T47D (cell line): ENCODE data around the gene SPINK14.

Experiments
- DNase-seq, 2 experiments: peaks; one replicate each; pipeline versions ENCODE4 v3.0.0 to v3.0.0-alpha.2; 2011 to 2012; ENCODE audit warnings: low read depth in 1 of 2, low spot score in 1 of 2
- JUND ChIP-seq: IDR thresholded peaks from 2 replicates; pipeline ENCODE4 v1.6.1; 2012; ENCODE audit warnings: low read depth
- in situ Hi-C: cut with HindIII; loops from 2 replicates; pipeline ENCODE4 v1.10.0; 2016; ENCODE audit warnings: low sequenced_read_pairs, low pct_unique_long_range_greater_than_20kb

The SPINK14 gene

GRCh38 chr5:148206620-148207019 lies 38.3 kb downstream of the SPINK14 start:
- in situ Hi-C loops = no loop called here
- no peak for DNase-seq
- no peak for TF ChIP-seq JUND

GRCh38 chr5:148208226-148208625 lies 39.9 kb downstream of the SPINK14 start:
- TF ChIP-seq JUND = no peak
- in situ Hi-C loops = no loop called here
- DNase-seq = no peak

- in situ Hi-C loops = no loop called here
- DNase-seq = no peak
- TF ChIP-seq JUND = no peak
Observed at GRCh38 chr5:148209151-148209770, 40.9 kb downstream of the SPINK14 start.

DNA sequence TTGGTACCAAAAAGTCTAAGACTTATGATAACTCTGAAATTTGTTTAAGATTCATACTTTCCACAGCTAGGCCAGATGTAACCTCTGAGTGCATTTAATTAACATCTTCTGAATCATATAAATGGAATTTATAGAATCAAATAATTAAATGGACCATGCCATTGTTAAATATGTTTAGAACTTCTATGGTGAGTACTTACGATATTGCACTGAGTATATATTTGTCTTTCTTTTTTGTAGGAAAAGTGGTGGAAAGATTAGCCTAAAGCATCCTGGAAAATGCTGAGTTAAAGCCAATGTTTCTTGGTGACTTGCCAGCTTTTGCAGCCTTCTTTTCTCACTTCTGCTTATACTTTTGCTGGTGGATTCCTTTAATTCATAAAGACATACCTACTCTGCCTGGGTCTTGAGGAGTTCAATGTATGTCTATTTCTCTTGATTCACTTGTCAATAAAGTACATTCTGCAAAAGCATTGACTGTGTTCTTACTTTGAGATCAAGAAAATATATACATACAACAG lies 46.4 kb downstream of the SPINK14 start:
- TF ChIP-seq JUND = no peak
- in situ Hi-C loops = no loop called here
- DNase-seq = no peak

GRCh38 chr5:148221508-148221907 lies 53.2 kb downstream of the SPINK14 start:
- no peak for TF ChIP-seq JUND
- in situ Hi-C loops = no loop called here
- no peak for DNase-seq

- TF ChIP-seq JUND = no peak
- DNase-seq = no peak
- in situ Hi-C loops = no loop called here
Observed at GRCh38 chr5:148224117-148224742, 55.9 kb downstream of the SPINK14 start.
